Measurements from ENCODE around the gene H3-3A. TPM values are rescaled to one million over a fixed set of nuclear protein-coding genes. Genes with fewer than 3 reads are reported as not detected.

Gene H3-3A
- total RNA-seq, 1 donor from 2014 or later = 606 TPM

DNA sequence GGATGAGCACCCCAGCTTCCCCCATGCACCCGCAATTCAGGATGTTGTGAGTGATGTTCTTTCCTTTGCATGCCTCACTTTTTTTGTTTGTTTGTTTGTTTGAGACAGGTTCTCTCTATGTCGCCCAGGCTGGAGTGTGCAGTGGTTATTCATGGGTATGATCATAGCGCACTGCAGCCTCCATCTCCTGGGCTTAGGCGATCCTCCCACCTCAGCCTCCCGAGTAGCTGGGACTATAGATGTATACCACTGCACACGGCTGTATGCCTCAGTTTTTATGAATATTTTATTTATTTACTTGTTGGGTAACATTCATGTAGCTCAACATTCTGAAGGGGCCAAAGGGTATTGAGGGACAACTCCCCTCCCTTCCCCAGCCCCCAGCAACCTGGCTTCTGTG, 54.8 kb downstream of the H3-3A start:
- H3K9me3 Mint-ChIP-seq (ENCODE audit: unreplicated experiment) = no peaks in the 10 kb centered on the region
- H3K36me3 Mint-ChIP-seq (ENCODE audit: low read depth, unreplicated experiment) = no peaks in the 10 kb centered on the region
- no peak for DNase-seq (ENCODE audit: low spot score)
- peaks cover 8% of the 10 kb centered on the region for H3K27me3 Mint-ChIP-seq (ENCODE audit: unreplicated experiment)
- no peak overlapping the region for H3K4me3 Mint-ChIP-seq (ENCODE audit: unreplicated experiment)
- no peak overlapping the region for H3K27ac Mint-ChIP-seq (ENCODE audit: unreplicated experiment)
- TF ChIP-seq, protein P1, sequence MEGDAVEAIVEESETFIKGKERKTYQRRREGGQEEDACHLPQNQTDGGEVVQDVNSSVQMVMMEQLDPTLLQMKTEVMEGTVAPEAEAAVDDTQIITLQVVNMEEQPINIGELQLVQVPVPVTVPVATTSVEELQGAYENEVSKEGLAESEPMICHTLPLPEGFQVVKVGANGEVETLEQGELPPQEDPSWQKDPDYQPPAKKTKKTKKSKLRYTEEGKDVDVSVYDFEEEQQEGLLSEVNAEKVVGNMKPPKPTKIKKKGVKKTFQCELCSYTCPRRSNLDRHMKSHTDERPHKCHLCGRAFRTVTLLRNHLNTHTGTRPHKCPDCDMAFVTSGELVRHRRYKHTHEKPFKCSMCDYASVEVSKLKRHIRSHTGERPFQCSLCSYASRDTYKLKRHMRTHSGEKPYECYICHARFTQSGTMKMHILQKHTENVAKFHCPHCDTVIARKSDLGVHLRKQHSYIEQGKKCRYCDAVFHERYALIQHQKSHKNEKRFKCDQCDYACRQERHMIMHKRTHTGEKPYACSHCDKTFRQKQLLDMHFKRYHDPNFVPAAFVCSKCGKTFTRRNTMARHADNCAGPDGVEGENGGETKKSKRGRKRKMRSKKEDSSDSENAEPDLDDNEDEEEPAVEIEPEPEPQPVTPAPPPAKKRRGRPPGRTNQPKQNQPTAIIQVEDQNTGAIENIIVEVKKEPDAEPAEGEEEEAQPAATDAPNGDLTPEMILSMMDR (IDR thresholded peaks at IDR 0.05; ENCODE audit: unreplicated experiment) = no peak
- peaks cover 2% of the 10 kb centered on the region for H3K4me1 Mint-ChIP-seq (ENCODE audit: unreplicated experiment)

DNA sequence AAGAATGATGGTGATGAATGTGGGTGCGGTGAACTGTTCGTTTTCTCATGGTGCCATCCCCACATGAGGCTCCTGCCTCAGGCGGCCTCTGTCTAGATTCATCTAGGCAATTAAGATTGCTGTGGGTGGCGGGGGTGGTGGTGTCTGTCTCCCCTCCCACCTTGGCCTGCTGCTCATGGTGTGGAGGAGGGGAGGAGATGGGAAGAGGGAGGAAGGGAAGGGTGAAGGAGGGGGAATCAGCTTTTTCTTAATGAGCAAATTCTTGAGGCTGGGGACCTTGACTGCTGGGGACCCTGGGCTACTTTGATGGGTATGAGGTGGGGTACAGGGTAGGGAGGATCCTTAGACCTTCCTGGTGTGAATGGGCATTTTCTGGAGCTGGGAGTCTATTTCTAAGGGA, 55.8 kb downstream of the H3-3A start:
- DNase-seq (ENCODE audit: low spot score) = no peak
- peaks cover 6% of the 10 kb centered on the region for H3K27me3 Mint-ChIP-seq (ENCODE audit: unreplicated experiment)
- H3K4me3 Mint-ChIP-seq (ENCODE audit: unreplicated experiment) = no peak overlapping the region
- H3K27ac Mint-ChIP-seq (ENCODE audit: unreplicated experiment) = no peak overlapping the region
- TF ChIP-seq, protein P1 (IDR thresholded peaks at IDR 0.05; ENCODE audit: unreplicated experiment) = no peak
- H3K4me1 Mint-ChIP-seq (ENCODE audit: unreplicated experiment) = peaks cover 5% of the 10 kb centered on the region
- H3K36me3 Mint-ChIP-seq (ENCODE audit: low read depth, unreplicated experiment) = no peaks in the 10 kb centered on the region
- no peaks in the 10 kb centered on the region for H3K9me3 Mint-ChIP-seq (ENCODE audit: unreplicated experiment)

DNA sequence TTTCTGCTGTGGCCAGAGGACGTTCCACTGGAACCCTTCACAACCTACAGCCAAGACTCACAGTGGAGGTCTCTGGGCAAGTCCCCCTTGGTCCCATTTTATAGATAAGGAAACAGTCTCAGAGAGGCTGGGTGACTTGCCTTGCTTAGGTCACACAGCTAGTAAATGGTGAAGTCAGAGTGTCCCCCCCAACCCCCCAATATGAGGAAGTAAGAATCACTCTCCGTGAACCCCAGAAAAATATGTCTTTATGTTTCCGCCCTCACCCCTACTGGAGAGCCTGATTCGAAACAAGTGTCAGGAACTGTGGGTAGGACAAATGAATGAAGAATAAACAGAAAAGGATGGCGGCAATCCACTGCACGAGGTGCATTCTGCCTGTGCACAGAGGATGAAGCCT, 56.7 kb downstream of the H3-3A start:
- Mint-ChIP-seq H3K27me3 (ENCODE audit: unreplicated experiment) (peaks cover 12% of the 10 kb centered on the region), H3K4me1 (ENCODE audit: unreplicated experiment) (peaks cover 5% of the 10 kb centered on the region), H3K27ac (ENCODE audit: unreplicated experiment) (no peak overlapping the region), H3K4me3 (ENCODE audit: unreplicated experiment) (no peak overlapping the region), H3K9me3 (ENCODE audit: unreplicated experiment) (no peaks in the 10 kb centered on the region), H3K36me3 (ENCODE audit: low read depth, unreplicated experiment) (no peaks in the 10 kb centered on the region)
- TF ChIP-seq, protein P1 (IDR thresholded peaks at IDR 0.05; ENCODE audit: unreplicated experiment) = no peak
- DNase-seq (ENCODE audit: low spot score) = no peak

DNA sequence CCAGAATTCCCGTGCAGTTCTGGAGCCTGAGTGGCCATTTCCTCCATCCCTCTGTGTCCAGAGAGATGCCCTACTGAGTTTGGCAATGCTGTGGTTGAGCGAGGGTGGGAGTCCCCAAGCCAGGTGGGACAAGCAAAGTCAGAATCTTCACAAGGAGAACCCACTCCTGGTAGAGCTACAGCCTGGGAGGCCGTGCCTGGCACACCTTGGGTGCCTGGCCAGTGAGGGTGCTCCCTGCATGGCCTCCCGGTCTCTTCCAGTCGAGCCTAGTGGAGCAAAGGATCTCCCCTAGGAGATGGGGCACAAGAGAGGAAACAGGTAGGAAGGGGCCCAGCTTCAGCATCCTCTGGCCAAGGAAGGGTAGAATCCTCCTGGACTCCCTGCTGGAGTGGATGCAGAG, 57.9 kb downstream of the H3-3A start:
- no peak overlapping the region for H3K27ac Mint-ChIP-seq (ENCODE audit: unreplicated experiment)
- peaks cover 11% of the 10 kb centered on the region for H3K4me1 Mint-ChIP-seq (ENCODE audit: unreplicated experiment)
- TF ChIP-seq, protein P1 (IDR thresholded peaks at IDR 0.05; ENCODE audit: unreplicated experiment) = no peak
- H3K4me3 Mint-ChIP-seq (ENCODE audit: unreplicated experiment) = peak overlapping the region; percentile 90
- peaks cover 19% of the 10 kb centered on the region for H3K27me3 Mint-ChIP-seq (ENCODE audit: unreplicated experiment)
- no peaks in the 10 kb centered on the region for H3K9me3 Mint-ChIP-seq (ENCODE audit: unreplicated experiment)
- no peaks in the 10 kb centered on the region for H3K36me3 Mint-ChIP-seq (ENCODE audit: low read depth, unreplicated experiment)
- no peak for DNase-seq (ENCODE audit: low spot score)

DNA sequence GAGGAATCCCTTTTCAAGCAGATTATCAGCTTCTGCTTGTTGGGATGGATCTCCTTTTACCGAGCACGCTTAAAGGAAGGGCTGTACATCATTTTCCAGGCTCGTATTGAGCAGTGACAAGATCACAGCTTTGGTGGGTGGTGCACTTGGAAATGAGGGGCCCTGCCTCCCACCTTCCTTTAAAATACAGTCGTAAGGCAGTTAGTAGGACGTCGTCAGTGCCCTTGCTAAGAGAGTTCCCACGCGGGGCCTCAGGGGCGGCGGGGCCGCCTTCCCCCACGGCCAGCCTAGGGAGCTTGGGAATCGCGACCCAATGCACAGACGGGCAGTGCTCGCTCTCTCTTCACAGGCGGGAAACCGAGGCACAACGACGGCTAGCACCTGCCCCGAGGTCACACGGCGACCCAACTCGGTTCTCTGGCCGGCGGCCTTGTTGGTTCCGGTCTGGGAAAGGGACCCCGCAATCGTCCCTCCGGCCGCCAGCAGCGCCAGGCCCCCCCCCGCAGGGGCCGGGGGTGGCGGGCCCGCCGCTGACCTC, 58.6 kb downstream of the H3-3A start:
- Mint-ChIP-seq H3K27me3 (ENCODE audit: unreplicated experiment) (peaks cover 21% of the 10 kb centered on the region), H3K27ac (ENCODE audit: unreplicated experiment) (peak overlapping the region; percentile 43), H3K4me3 (ENCODE audit: unreplicated experiment) (peak overlapping the region; percentile 90), H3K4me1 (ENCODE audit: unreplicated experiment) (peaks cover 11% of the 10 kb centered on the region), H3K36me3 (ENCODE audit: low read depth, unreplicated experiment) (no peaks in the 10 kb centered on the region), H3K9me3 (ENCODE audit: unreplicated experiment) (no peaks in the 10 kb centered on the region)
- no peak for DNase-seq (ENCODE audit: low spot score)
- TF ChIP-seq, protein P1 (IDR thresholded peaks at IDR 0.05; ENCODE audit: unreplicated experiment) = no peak

Other genes with a start within 250 kb of the H3-3A start
- gene TMEM63A, start 180.3 kb upstream of the H3-3A start, total RNA-seq (ENCODE audit: unreplicated experiment) = 79.9 TPM
- 0.28 TPM for gene LEFTY1, start 173.6 kb upstream of the H3-3A start, total RNA-seq (ENCODE audit: unreplicated experiment)
- 44.5 TPM for gene PYCR2, start 138.5 kb upstream of the H3-3A start, total RNA-seq (ENCODE audit: unreplicated experiment)
- gene LEFTY2, start 121.5 kb upstream of the H3-3A start, total RNA-seq (ENCODE audit: unreplicated experiment) = 0.26 TPM
- 17.8 TPM for gene SDE2, start 63.4 kb upstream of the H3-3A start, total RNA-seq (ENCODE audit: unreplicated experiment)
- 27.4 TPM for gene ACBD3, start 124.0 kb downstream of the H3-3A start, total RNA-seq (ENCODE audit: unreplicated experiment)
- 2.4 TPM for gene MIXL1, start 160.9 kb downstream of the H3-3A start, total RNA-seq (ENCODE audit: unreplicated experiment)
- gene LIN9, start 246.4 kb downstream of the H3-3A start, total RNA-seq (ENCODE audit: unreplicated experiment) = 4.6 TPM

Data from endothelial cell (in vitro differentiated cells).